ENCODE measurements around the gene LHX8.
A peak's percentile ranks its signal among the peaks of the same experiment; 100 is the strongest.

LHX8 gene

DNA sequence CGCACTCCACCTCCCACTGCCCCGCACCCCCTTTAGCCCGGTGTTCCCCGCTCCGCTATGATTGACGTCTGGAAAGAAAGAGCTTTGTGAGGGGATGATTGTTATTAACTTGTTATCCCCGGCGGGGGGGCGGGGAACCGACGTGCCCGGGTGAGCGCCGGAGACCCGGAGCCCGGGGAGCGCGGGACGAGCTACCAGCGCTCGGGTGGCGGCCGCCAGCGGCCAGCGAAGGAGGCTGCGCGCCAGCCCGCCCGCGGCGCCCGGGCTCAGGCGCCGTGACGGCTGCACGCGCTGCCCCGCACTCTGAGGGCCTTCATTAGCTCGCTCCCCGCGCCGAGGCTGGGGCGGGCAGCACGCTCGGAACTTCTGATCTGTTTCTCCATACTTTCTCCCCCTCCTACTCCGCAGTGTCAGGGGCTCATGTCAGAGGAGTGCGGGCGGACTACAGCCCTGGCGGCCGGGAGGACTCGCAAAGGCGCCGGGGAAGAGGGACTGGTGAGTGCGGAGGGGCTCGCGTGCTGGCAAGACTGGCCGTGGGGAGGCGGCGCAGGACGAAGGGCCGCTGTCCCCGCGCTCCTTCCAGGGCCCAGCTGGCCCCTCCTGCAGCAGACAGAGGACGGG, 2.1 kb downstream of the LHX8 start:
- Histone ChIP-seq H3K4me2 (ENCODE audit: low read depth, low read length, poor library complexity, severe bottlenecking) (peak overlapping the region; percentile 61), H3F3A (ENCODE audit: insufficient read depth) (no peaks in the 10 kb centered on the region), H3K9me2 (replicated peaks; ENCODE audit: insufficient read depth, low read length) (no peaks in the 10 kb centered on the region), H3K27ac (ENCODE audit: low read depth, low read length) (no peak overlapping the region), H3K79me2 (ENCODE audit: insufficient read depth, low read length) (no peaks in the 10 kb centered on the region), H3K9ac (ENCODE audit: low read length) (no peak overlapping the region), H3K4me3 (ENCODE audit: insufficient read depth, low read length, poor library complexity, severe bottlenecking) (peak overlapping the region; percentile 30), H3K27me3 (ENCODE audit: low read length) (no peaks in the 10 kb centered on the region), H4K20me1 (ENCODE audit: low read depth, low read length) (no peaks in the 10 kb centered on the region), H2AFZ (ENCODE audit: low read depth, low read length, severe bottlenecking) (no peak overlapping the region), H3K9me3 (ENCODE audit: insufficient read depth, low read length) (no peaks in the 10 kb centered on the region), H3K36me3 (ENCODE audit: low read length) (no peaks in the 10 kb centered on the region)
- TF ChIP-seq, protein P1, sequence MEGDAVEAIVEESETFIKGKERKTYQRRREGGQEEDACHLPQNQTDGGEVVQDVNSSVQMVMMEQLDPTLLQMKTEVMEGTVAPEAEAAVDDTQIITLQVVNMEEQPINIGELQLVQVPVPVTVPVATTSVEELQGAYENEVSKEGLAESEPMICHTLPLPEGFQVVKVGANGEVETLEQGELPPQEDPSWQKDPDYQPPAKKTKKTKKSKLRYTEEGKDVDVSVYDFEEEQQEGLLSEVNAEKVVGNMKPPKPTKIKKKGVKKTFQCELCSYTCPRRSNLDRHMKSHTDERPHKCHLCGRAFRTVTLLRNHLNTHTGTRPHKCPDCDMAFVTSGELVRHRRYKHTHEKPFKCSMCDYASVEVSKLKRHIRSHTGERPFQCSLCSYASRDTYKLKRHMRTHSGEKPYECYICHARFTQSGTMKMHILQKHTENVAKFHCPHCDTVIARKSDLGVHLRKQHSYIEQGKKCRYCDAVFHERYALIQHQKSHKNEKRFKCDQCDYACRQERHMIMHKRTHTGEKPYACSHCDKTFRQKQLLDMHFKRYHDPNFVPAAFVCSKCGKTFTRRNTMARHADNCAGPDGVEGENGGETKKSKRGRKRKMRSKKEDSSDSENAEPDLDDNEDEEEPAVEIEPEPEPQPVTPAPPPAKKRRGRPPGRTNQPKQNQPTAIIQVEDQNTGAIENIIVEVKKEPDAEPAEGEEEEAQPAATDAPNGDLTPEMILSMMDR (IDR thresholded peaks at IDR 0.05; ENCODE audit: insufficient read depth, low read length, poor library complexity, severe bottlenecking): no peak
- no peak for TF ChIP-seq EZH2phosphoT487 (conservative IDR thresholded peaks at IDR 0.05; ENCODE audit: low read length)

DNA sequence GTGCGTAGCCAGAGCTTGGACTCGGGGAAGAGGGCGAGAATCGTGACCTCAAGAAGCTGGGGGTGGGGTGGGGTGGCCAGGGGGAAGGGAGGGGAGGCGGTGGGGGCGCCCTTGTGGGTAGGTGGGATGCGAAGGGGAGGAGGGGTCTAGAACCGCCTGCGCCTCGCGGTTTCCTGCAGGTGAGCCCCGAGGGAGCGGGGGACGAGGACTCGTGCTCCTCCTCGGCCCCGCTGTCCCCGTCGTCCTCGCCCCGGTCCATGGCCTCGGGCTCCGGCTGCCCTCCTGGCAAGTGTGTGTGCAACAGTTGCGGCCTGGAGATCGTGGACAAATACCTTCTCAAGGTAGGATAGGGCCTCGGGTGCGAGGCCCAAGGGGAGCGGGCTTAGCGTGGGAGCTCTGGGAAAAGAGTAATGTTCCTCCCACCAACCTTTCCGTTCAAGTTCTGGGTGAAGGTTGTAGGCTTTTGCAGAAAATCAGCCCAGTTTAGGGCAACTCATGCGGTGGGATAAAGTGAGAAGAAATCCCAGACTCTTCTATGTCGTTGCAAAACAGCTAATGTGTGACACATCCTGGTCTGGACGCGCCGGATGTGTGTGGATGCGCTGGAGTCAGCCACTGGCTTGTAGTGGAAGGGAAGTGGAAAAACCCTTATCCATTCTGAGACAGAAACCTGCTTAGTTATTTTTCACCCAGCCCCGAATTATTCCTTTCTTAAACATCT, 2.9 kb downstream of the LHX8 start:
- no peaks in the 10 kb centered on the region for H3F3A ChIP-seq (ENCODE audit: insufficient read depth)
- H3K4me3 ChIP-seq (ENCODE audit: insufficient read depth, low read length, poor library complexity, severe bottlenecking): no peak overlapping the region
- H3K9me2 ChIP-seq (replicated peaks; ENCODE audit: insufficient read depth, low read length): no peaks in the 10 kb centered on the region
- no peaks in the 10 kb centered on the region for H3K79me2 ChIP-seq (ENCODE audit: insufficient read depth, low read length)
- no peak overlapping the region for H3K27ac ChIP-seq (ENCODE audit: low read depth, low read length)
- H2AFZ ChIP-seq (ENCODE audit: low read depth, low read length, severe bottlenecking): no peak overlapping the region
- no peaks in the 10 kb centered on the region for H3K27me3 ChIP-seq (ENCODE audit: low read length)
- no peak overlapping the region for H3K9ac ChIP-seq (ENCODE audit: low read length)
- TF ChIP-seq, protein P1 (IDR thresholded peaks at IDR 0.05; ENCODE audit: insufficient read depth, low read length, poor library complexity, severe bottlenecking): no peak
- no peak for TF ChIP-seq EZH2phosphoT487 (conservative IDR thresholded peaks at IDR 0.05; ENCODE audit: low read length)
- H4K20me1 ChIP-seq (ENCODE audit: low read depth, low read length): no peaks in the 10 kb centered on the region
- H3K9me3 ChIP-seq (ENCODE audit: insufficient read depth, low read length): no peaks in the 10 kb centered on the region
- no peak overlapping the region for H3K4me2 ChIP-seq (ENCODE audit: low read depth, low read length, poor library complexity, severe bottlenecking)
- H3K36me3 ChIP-seq (ENCODE audit: low read length): no peaks in the 10 kb centered on the region

DNA sequence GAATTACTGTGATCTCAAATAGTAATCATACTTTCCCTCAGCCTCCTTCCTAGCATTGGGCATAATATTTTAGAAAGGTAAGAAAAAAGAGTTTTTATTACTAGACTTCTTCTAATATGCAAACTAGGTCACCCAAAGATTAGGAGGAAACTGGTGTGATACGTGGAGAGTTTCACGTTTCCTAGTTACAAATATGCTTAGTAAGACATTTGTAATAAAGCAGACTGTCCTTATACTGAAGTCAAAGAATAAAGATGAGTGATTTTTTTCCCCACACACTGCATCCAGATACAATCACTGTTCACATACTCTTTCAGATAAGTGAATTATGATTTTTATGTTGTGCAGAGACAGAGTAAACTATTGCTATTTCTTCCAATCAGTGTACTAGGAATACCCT, 17.9 kb downstream of the LHX8 start:
- Histone ChIP-seq H3K27ac (ENCODE audit: low read depth, low read length) (no peak overlapping the region), H3K79me2 (ENCODE audit: insufficient read depth, low read length) (no peaks in the 10 kb centered on the region), H4K20me1 (ENCODE audit: low read depth, low read length) (no peaks in the 10 kb centered on the region), H3K9ac (ENCODE audit: low read length) (no peak overlapping the region), H2AFZ (ENCODE audit: low read depth, low read length, severe bottlenecking) (no peak overlapping the region), H3K27me3 (ENCODE audit: low read length) (no peaks in the 10 kb centered on the region), H3K9me3 (ENCODE audit: insufficient read depth, low read length) (no peaks in the 10 kb centered on the region), H3F3A (ENCODE audit: insufficient read depth) (no peaks in the 10 kb centered on the region), H3K36me3 (ENCODE audit: low read length) (no peaks in the 10 kb centered on the region), H3K4me2 (ENCODE audit: low read depth, low read length, poor library complexity, severe bottlenecking) (no peak overlapping the region), H3K9me2 (replicated peaks; ENCODE audit: insufficient read depth, low read length) (no peaks in the 10 kb centered on the region), H3K4me3 (ENCODE audit: insufficient read depth, low read length, poor library complexity, severe bottlenecking) (no peak overlapping the region)
- TF ChIP-seq, protein P1 (IDR thresholded peaks at IDR 0.05; ENCODE audit: insufficient read depth, low read length, poor library complexity, severe bottlenecking): no peak
- no peak for TF ChIP-seq EZH2phosphoT487 (conservative IDR thresholded peaks at IDR 0.05; ENCODE audit: low read length)

All from SU-DHL-6 (cell line).